Ovary (tissue), 3 donors: ENCODE results near the gene RPS24.

Experiments used
- CTCF ChIP-seq, 3 donors: fragments of 450-650 bp in 2 of 3; fragments of 200-600 bp in 1 of 3; IDR thresholded peaks; one replicate each; pipeline versions ENCODE4 v1.5.1 to v1.8.0; 2016 to 2022; ENCODE audit warnings: antibody characterized with exemption in 3 of 3, mild to moderate bottlenecking in 1 of 3
- EP300 ChIP-seq: sonication (generic); formaldehyde crosslinking; IDR thresholded peaks from one replicate; pipeline ENCODE4 v1.6.1; 2017; ENCODE audit warnings: antibody characterized with exemption
- POLR2A ChIP-seq: fragments of 450-650 bp; IDR thresholded peaks from one replicate; pipeline ENCODE4 v1.6.1; 2017; ENCODE audit warnings: antibody characterized with exemption, mild to moderate bottlenecking, moderate library complexity
- donor health status: DM: no; HTN: no; CAD: no.

- TF ChIP-seq POLR2A (no peak), CTCF (IDR thresholded peaks at IDR 0.05) (no peak), EP300 (no peak)
Measured at GRCh38 chr10:78010278-78010677, 23.4 kb upstream of the RPS24 start.
